ENCODE data around the gene SHROOM1.

- TF ChIP-seq, protein P1, sequence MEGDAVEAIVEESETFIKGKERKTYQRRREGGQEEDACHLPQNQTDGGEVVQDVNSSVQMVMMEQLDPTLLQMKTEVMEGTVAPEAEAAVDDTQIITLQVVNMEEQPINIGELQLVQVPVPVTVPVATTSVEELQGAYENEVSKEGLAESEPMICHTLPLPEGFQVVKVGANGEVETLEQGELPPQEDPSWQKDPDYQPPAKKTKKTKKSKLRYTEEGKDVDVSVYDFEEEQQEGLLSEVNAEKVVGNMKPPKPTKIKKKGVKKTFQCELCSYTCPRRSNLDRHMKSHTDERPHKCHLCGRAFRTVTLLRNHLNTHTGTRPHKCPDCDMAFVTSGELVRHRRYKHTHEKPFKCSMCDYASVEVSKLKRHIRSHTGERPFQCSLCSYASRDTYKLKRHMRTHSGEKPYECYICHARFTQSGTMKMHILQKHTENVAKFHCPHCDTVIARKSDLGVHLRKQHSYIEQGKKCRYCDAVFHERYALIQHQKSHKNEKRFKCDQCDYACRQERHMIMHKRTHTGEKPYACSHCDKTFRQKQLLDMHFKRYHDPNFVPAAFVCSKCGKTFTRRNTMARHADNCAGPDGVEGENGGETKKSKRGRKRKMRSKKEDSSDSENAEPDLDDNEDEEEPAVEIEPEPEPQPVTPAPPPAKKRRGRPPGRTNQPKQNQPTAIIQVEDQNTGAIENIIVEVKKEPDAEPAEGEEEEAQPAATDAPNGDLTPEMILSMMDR (IDR thresholded peaks at IDR 0.05), result peak; percentile 90 to 95 (median 92)
- TF ChIP-seq POLR2A (IDR thresholded peaks at IDR 0.05) (no peak), POLR2AphosphoS5 (IDR thresholded peaks at IDR 0.05) (peak in 1 of 2 donors; percentile 26)
Measured at GRCh38 chr5:132829742-132830435, 558 bp downstream of the SHROOM1 start.
